GM21786 (cell line): ENCODE measurements around the gene EPYC.
"Not testable (repeated sequence)": the region's sequence is repeated elsewhere in the genome, so short reads cannot be mapped to it uniquely, and the experiment has no call there.

Source experiments
- ATAC-seq: cut with Tn5 transposase; IDR thresholded peaks from one replicate; pipeline ENCODE4 v1.9.1; 2021; ENCODE audit not compliant: unreplicated experiment

Gene EPYC

GRCh38 chr12:90991952-90992465 is 12.8 kb downstream of the EPYC start:
- no peak for ATAC-seq

GRCh38 chr12:90990611-90991010 is 14.2 kb downstream of the EPYC start:
- no peak for ATAC-seq

GRCh38 chr12:90989686-90990111 is 15.1 kb downstream of the EPYC start:
- ATAC-seq: no peak

GRCh38 chr12:90987520-90987919 is 17.3 kb downstream of the EPYC start:
- ATAC-seq: peak; percentile 61

GRCh38 chr12:90987101-90987500 is 17.7 kb downstream of the EPYC start:
- no peak for ATAC-seq

GRCh38 chr12:90985331-90985730 is 19.4 kb downstream of the EPYC start:
- not testable (repeated sequence) for ATAC-seq

- ATAC-seq: no peak
These were observed 20.7 kb downstream of the EPYC start for GRCh38 chr12:90984114-90984513.

- no peak for ATAC-seq
These were observed 22.6 kb downstream of the EPYC start for GRCh38 chr12:90982170-90982569.

- ATAC-seq: no peak
These were observed 24.8 kb downstream of the EPYC start for GRCh38 chr12:90979951-90980350.

- no peak for ATAC-seq
These were observed 25.8 kb downstream of the EPYC start for GRCh38 chr12:90979019-90979418.

GRCh38 chr12:90978117-90978770 is 26.5 kb downstream of the EPYC start:
- peak; percentile 84 for ATAC-seq

GRCh38 chr12:90977224-90977623 is 27.5 kb downstream of the EPYC start:
- ATAC-seq: no peak

- ATAC-seq: no peak
These were observed 30.5 kb downstream of the EPYC start for GRCh38 chr12:90974286-90974685.

GRCh38 chr12:90972226-90972625 is 32.5 kb downstream of the EPYC start:
- no peak for ATAC-seq

GRCh38 chr12:90970911-90971310 is 33.9 kb downstream of the EPYC start:
- no peak for ATAC-seq

- no peak for ATAC-seq
These were observed 34.3 kb downstream of the EPYC start for GRCh38 chr12:90970471-90970870.

- ATAC-seq: no peak
These were observed 34.9 kb downstream of the EPYC start for GRCh38 chr12:90969851-90970250.

- no peak for ATAC-seq
These were observed 35.4 kb downstream of the EPYC start for GRCh38 chr12:90969346-90969745.

- peak; percentile 72 for ATAC-seq
These were observed 39.6 kb downstream of the EPYC start for GRCh38 chr12:90965204-90965603.

- ATAC-seq: no peak
These were observed 40.2 kb downstream of the EPYC start for GRCh38 chr12:90964616-90965015.

GRCh38 chr12:90963946-90964345 is 40.8 kb downstream of the EPYC start:
- ATAC-seq: no peak

GRCh38 chr12:90961154-90961553 is 43.6 kb downstream of the EPYC start:
- no peak for ATAC-seq

GRCh38 chr12:90959538-90960139 is 45.1 kb downstream of the EPYC start:
- peak; percentile 81 for ATAC-seq
